DOHH2 (cell line): ENCODE data around the gene MED27.

Source experiments
- H3F3A ChIP-seq: fragments of 200-600 bp; sonication (generic), shearing (Covaris generic); 2 replicates; pipeline ENCODE4 v1.6.0; 2016; ENCODE audit warnings: antibody characterized with exemption, mild to moderate bottlenecking; ENCODE audit not compliant: control insufficient read depth, insufficient read depth
- H3K27ac ChIP-seq: fragments of 200-600 bp; sonication (generic); 2 replicates; pipeline ENCODE4 v1.5.1; 2014; ENCODE audit warnings: low read depth, mild to moderate bottlenecking, low read length, moderate library complexity
- H3K27me3 ChIP-seq: fragments of 200-600 bp; sonication (generic); 2 replicates; pipeline ENCODE4 v1.6.1; 2014; ENCODE audit warnings: mild to moderate bottlenecking, low read length, mixed read lengths; ENCODE audit not compliant: control insufficient read depth
- H3K36me3 ChIP-seq: fragments of 200-600 bp; sonication (generic); 2 replicates; pipeline ENCODE4 v1.6.1; 2014; ENCODE audit warnings: mild to moderate bottlenecking, low read length, moderate library complexity, mixed read lengths; ENCODE audit not compliant: control insufficient read depth
- H3K4me1 ChIP-seq: fragments of 200-600 bp; sonication (generic); 2 replicates; pipeline ENCODE4 v1.6.1; 2014; ENCODE audit warnings: mild to moderate bottlenecking, low read length, mixed read lengths; ENCODE audit not compliant: control insufficient read depth
- H3K4me2 ChIP-seq: fragments of 200-600 bp; sonication (generic); 2 replicates; pipeline ENCODE4 v1.6.0; 2014; ENCODE audit warnings: mild to moderate bottlenecking, low read length, moderate library complexity
- H3K4me3 ChIP-seq: fragments of 200-600 bp; sonication (generic); 2 replicates; pipeline ENCODE4 v1.5.1; 2014; ENCODE audit warnings: mild to moderate bottlenecking, low read length, mixed read lengths
- H3K79me2 ChIP-seq: fragments of 200-600 bp; sonication (generic); 2 replicates; pipeline ENCODE4 v1.6.1; 2014; ENCODE audit warnings: mild to moderate bottlenecking, low read length, mixed read lengths; ENCODE audit not compliant: control insufficient read depth
- H3K9me2 ChIP-seq: fragments of 200-600 bp; sonication (generic); replicated peaks from 2 replicates; pipeline ENCODE4 v1.6.1; 2014; ENCODE audit warnings: mild to moderate bottlenecking, low read length, mixed read lengths; ENCODE audit not compliant: control insufficient read depth
- H3K9me3 ChIP-seq: fragments of 200-600 bp; sonication (generic); 2 replicates; pipeline ENCODE4 v1.6.1; 2014; ENCODE audit warnings: antibody characterized with exemption, low read length, mixed read lengths; ENCODE audit not compliant: control insufficient read depth, insufficient read depth
- H4K20me1 ChIP-seq: fragments of 200-600 bp; sonication (generic); 2 replicates; pipeline ENCODE4 v1.6.0; 2014; ENCODE audit warnings: low read depth, mild to moderate bottlenecking, antibody characterized with exemption, low read length, moderate library complexity; ENCODE audit not compliant: control insufficient read depth, insufficient read depth
- CTCF ChIP-seq: fragments of 200-600 bp; sonication (generic); IDR thresholded peaks from one replicate; pipeline ENCODE4 v1.5.1; 2014; ENCODE audit warnings: antibody characterized with exemption, mild to moderate bottlenecking, low read depth, low read length; ENCODE audit not compliant: poor library complexity, severe bottlenecking
- EZH2phosphoT487 ChIP-seq: fragments of 200-600 bp; sonication (generic); IDR thresholded peaks from 2 replicates; pipeline ENCODE4 v1.6.1; 2017; ENCODE audit warnings: borderline replicate concordance, mild to moderate bottlenecking, antibody characterized with exemption, low read length, moderate library complexity, mixed read lengths

Gene MED27

GRCh38 chr9:132003319-132003704 lies 76.4 kb downstream of the MED27 start:
- H3K4me1 ChIP-seq = peaks cover 30% of the 10 kb centered on the region
- no peak overlapping the region for H3K4me3 ChIP-seq
- H3F3A ChIP-seq = no peaks in the 10 kb centered on the region
- no peaks in the 10 kb centered on the region for H3K9me2 ChIP-seq
- 0 out of 2 replicates have a peak, but pooled peaks cover 3% of the 10 kb centered on the region for H4K20me1 ChIP-seq
- no peaks in the 10 kb centered on the region for H3K27me3 ChIP-seq
- peaks cover 21% of the 10 kb centered on the region for H3K79me2 ChIP-seq
- TF ChIP-seq EZH2phosphoT487 (no peak), CTCF (no peak)
- peak overlapping the region; percentile 12 for H3K4me2 ChIP-seq
- H3K36me3 ChIP-seq = 0 out of 2 replicates have a peak, but pooled peaks cover 3% of the 10 kb centered on the region
- no peaks in the 10 kb centered on the region for H3K9me3 ChIP-seq
- no peak overlapping the region for H3K27ac ChIP-seq

GRCh38 chr9:132002643-132003318 lies 76.9 kb downstream of the MED27 start:
- Histone ChIP-seq H3K27me3 (no peaks in the 10 kb centered on the region), H3K36me3 (0 out of 2 replicates have a peak, but pooled peaks cover 3% of the 10 kb centered on the region), H3K4me1 (peaks cover 30% of the 10 kb centered on the region), H3K27ac (no peak overlapping the region), H4K20me1 (0 out of 2 replicates have a peak, but pooled peaks cover 3% of the 10 kb centered on the region), H3K4me2 (no peak overlapping the region), H3K79me2 (peaks cover 17% of the 10 kb centered on the region), H3K9me3 (no peaks in the 10 kb centered on the region), H3F3A (no peaks in the 10 kb centered on the region), H3K9me2 (no peaks in the 10 kb centered on the region), H3K4me3 (no peak overlapping the region)
- TF ChIP-seq EZH2phosphoT487 = no peak
- TF ChIP-seq CTCF = no peak

- H3K27ac ChIP-seq = no peak overlapping the region
- no peaks in the 10 kb centered on the region for H3K9me3 ChIP-seq
- H3K36me3 ChIP-seq = no peaks in the 10 kb centered on the region
- H3F3A ChIP-seq = no peaks in the 10 kb centered on the region
- TF ChIP-seq CTCF (no peak), EZH2phosphoT487 (no peak)
- H4K20me1 ChIP-seq = 0 out of 2 replicates have a peak, but pooled peaks cover 3% of the 10 kb centered on the region
- peaks cover 6% of the 10 kb centered on the region; the same call in 1 of the 2 replicates for H3K79me2 ChIP-seq
- peaks cover 23% of the 10 kb centered on the region for H3K4me1 ChIP-seq
- no peaks in the 10 kb centered on the region for H3K27me3 ChIP-seq
- H3K4me2 ChIP-seq = no peak overlapping the region
- H3K9me2 ChIP-seq = no peaks in the 10 kb centered on the region
- no peak overlapping the region for H3K4me3 ChIP-seq
Observed at GRCh38 chr9:132001567-132001966, 78.1 kb downstream of the MED27 start.
